OCI-LY3 (cell line): Measurements from ENCODE around the gene IGFL4.

Experiments used
- EZH2phosphoT487 ChIP-seq: fragments of 200-600 bp; shearing (Covaris generic); IDR thresholded peaks from 2 replicates; pipeline ENCODE4 v1.6.1; 2018; ENCODE audit warnings: antibody characterized with exemption, mixed run types, low read depth
- TF ChIP-seq, protein P1 (sequence below): fragments of 200-600, 300-600 bp; sonication (generic); IDR thresholded peaks from 2 replicates; pipeline ENCODE4 v1.5.1; 2014; ENCODE audit warnings: antibody characterized with exemption, low read length, low read depth

DNA sequence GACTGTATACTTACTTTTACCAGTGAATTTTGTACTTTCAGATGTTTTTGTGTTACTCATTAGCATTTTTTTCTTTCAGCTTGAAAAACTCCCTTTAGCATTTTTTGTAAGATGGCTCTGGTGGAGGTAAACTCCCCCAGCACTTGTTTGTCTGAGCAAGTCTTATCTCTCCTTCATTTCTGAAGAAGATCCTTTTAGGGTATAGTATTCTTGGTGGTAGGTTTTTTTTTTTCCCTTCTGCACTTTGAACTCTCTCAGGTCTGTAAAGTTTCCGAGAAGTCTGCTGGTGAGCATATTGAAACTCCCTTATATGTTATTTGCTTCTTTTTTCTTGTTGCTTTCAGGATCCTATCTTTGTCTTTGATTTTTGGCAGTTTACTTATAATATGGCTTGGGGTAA is 48.6 kb upstream of the IGFL4 start:
- TF ChIP-seq, protein P1, sequence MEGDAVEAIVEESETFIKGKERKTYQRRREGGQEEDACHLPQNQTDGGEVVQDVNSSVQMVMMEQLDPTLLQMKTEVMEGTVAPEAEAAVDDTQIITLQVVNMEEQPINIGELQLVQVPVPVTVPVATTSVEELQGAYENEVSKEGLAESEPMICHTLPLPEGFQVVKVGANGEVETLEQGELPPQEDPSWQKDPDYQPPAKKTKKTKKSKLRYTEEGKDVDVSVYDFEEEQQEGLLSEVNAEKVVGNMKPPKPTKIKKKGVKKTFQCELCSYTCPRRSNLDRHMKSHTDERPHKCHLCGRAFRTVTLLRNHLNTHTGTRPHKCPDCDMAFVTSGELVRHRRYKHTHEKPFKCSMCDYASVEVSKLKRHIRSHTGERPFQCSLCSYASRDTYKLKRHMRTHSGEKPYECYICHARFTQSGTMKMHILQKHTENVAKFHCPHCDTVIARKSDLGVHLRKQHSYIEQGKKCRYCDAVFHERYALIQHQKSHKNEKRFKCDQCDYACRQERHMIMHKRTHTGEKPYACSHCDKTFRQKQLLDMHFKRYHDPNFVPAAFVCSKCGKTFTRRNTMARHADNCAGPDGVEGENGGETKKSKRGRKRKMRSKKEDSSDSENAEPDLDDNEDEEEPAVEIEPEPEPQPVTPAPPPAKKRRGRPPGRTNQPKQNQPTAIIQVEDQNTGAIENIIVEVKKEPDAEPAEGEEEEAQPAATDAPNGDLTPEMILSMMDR, result no peak
- no peak for TF ChIP-seq EZH2phosphoT487
